OCI-LY7 (cell line): ENCODE results near the gene PDGFD. TPM values are rescaled to one million over a fixed set of nuclear protein-coding genes. Genes with fewer than 3 reads are reported as not detected.

Source experiments
- BruUV-seq: library from RNA; stranded (reverse); fragments of 400-500 nt; replicated peaks from 2 replicates; lab custom pipeline; 2021; lab: Mats Ljungman, UMichigan
- CTCF ChIA-PET: fragments of 300-600 bp; sonication (Branson Sonifier 250); formaldehyde crosslinking; loops from one replicate; lab custom pipeline; 2022; ENCODE audit warnings: antibody characterized with exemption; ENCODE audit not compliant: unreplicated experiment; lab: Charles Lee
- POLR2A ChIA-PET: fragments of 300-600 bp; sonication (Branson Sonifier 250); formaldehyde crosslinking; loops from one replicate; lab custom pipeline; 2022; ENCODE audit warnings: antibody characterized with exemption; lab: Charles Lee
- DNase-seq: peaks from one replicate; pipeline ENCODE4 v3.0.0-alpha.2; 2015; ENCODE audit warnings: low spot score
- H2AFZ ChIP-seq: fragments of 200-600 bp; sonication (generic), shearing (Covaris generic); 2 replicates; pipeline ENCODE4 v1.6.1; 2014; ENCODE audit warnings: mild to moderate bottlenecking, antibody characterized with exemption, low read length, moderate library complexity
- H3K27ac ChIP-seq: fragments of 200-600 bp; sonication (generic); 2 replicates; pipeline ENCODE4 v1.5.1; 2014; ENCODE audit warnings: mixed run types, low read depth, mild to moderate bottlenecking, moderate library complexity, low read length, inconsistent platforms; ENCODE audit not compliant: poor library complexity, severe bottlenecking
- H3K36me3 ChIP-seq: fragments of 200-600 bp; sonication (generic); 2 replicates; pipeline ENCODE4 v1.6.1; 2014; ENCODE audit warnings: mild to moderate bottlenecking, antibody characterized with exemption, low read length, moderate library complexity, mixed read lengths; ENCODE audit not compliant: insufficient read depth
- H3K4me1 ChIP-seq: fragments of 200-600 bp; sonication (generic); 2 replicates; pipeline ENCODE4 v1.5.1; 2014; ENCODE audit warnings: mild to moderate bottlenecking, low read length; ENCODE audit not compliant: insufficient read depth, poor library complexity, severe bottlenecking
- H3K4me2 ChIP-seq: fragments of 200-600 bp; sonication (generic); 2 replicates; pipeline ENCODE4 v1.6.1; 2014; ENCODE audit warnings: mild to moderate bottlenecking, low read length
- H3K4me3 ChIP-seq: fragments of 200-600 bp; sonication (generic); 2 replicates; pipeline ENCODE4 v1.5.1; 2014; ENCODE audit warnings: mild to moderate bottlenecking, low read depth, low read length; ENCODE audit not compliant: poor library complexity, severe bottlenecking
- H3K79me2 ChIP-seq: fragments of 200-600 bp; sonication (generic); 2 replicates; pipeline ENCODE4 v1.6.1; 2016; ENCODE audit warnings: low read depth, mild to moderate bottlenecking, low read length, moderate library complexity, mixed read lengths; ENCODE audit not compliant: insufficient read depth
- H3K9me2 ChIP-seq: fragments of 200-600 bp; sonication (generic); 2 replicates; pipeline ENCODE4 v1.6.1; 2016; ENCODE audit warnings: mild to moderate bottlenecking, low read length, mixed read lengths; ENCODE audit not compliant: insufficient read depth
- H3K9me3 ChIP-seq: fragments of 200-600 bp; sonication (generic); 2 replicates; pipeline ENCODE4 v1.6.1; 2014; ENCODE audit warnings: mild to moderate bottlenecking, mixed run types, low read length, mixed read lengths
- H4K20me1 ChIP-seq: fragments of 200-600 bp; sonication (generic); 2 replicates; pipeline ENCODE4 v1.6.1; 2014; ENCODE audit warnings: mild to moderate bottlenecking, antibody characterized with exemption, low read length, moderate library complexity, mixed read lengths; ENCODE audit not compliant: insufficient read depth
- EZH2phosphoT487 ChIP-seq: fragments of 200-600 bp; sonication (generic); IDR thresholded peaks from 2 replicates; pipeline ENCODE4 v1.6.1; 2018; ENCODE audit warnings: low read depth, borderline replicate concordance, mild to moderate bottlenecking, mixed run types, antibody characterized with exemption, low read length, moderate library complexity, mixed read lengths
- intact Hi-C: fragments of 100-400 bp; cut with micrococcal nuclease; formaldehyde crosslinking; loops from one replicate; pipeline ENCODE4 v1.10.0; 2022; ENCODE audit not compliant: unreplicated experiment
- total RNA-seq, 2 experiments: library from RNA; depleted of rRNA in 1 of 2; stranded (reverse); fragments of >200 nt in 1 of 2; shearing (Covaris generic) in 1 of 2; gene quantifications; 2 replicates each; pipeline ENCODE4 v1.2.3, GENCODE V29; 2014 to 2022
- TF ChIP-seq, protein P1 (sequence below): fragments of 200-600 bp; sonication (generic); conservative IDR thresholded peaks from 2 replicates; pipeline ENCODE4 v1.5.1; 2014; ENCODE audit warnings: mild to moderate bottlenecking, antibody characterized with exemption, low read length, moderate library complexity, mixed read lengths

PDGFD gene
- total RNA-seq, 2 experiments from 2014 or later, result 1.0 to 6.0 TPM

DNA sequence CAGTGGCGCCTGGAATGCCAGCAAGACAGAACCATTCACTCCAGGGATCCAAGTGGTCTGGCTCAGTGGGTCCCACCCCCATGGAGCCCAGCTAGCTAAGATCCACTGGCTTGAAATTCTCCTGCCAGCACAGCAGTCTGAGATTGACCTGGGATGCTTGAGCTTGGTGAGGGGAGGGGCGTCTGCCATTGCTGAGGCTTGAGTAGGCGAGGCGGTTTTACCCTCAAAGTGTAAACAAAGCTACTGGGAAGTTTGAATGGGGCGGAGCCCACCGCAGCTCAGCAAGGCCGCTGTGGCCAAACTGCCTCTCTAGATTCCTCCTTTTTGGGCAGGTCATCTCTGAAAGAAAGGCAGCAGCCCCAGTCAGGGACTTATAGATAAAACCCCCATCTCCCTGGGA lies 253.2 kb downstream of the PDGFD start:
- H2AFZ ChIP-seq, result no peak overlapping the region
- H3K4me3 ChIP-seq, result no peak overlapping the region
- H3K27ac ChIP-seq, result no peak overlapping the region
- H4K20me1 ChIP-seq, result no peaks in the 10 kb centered on the region
- POLR2A ChIA-PET, result interaction anchor here (0.5 to 1.5 kb wide), 2 partner anchors 11 to 271 kb away, joined by 3 read pairs; no protein-coding TSS in a partner anchor
- peaks cover 31% of the 10 kb centered on the region for H3K4me1 ChIP-seq
- no peaks in the 10 kb centered on the region for H3K79me2 ChIP-seq
- TF ChIP-seq EZH2phosphoT487, result no peak
- TF ChIP-seq, protein P1, sequence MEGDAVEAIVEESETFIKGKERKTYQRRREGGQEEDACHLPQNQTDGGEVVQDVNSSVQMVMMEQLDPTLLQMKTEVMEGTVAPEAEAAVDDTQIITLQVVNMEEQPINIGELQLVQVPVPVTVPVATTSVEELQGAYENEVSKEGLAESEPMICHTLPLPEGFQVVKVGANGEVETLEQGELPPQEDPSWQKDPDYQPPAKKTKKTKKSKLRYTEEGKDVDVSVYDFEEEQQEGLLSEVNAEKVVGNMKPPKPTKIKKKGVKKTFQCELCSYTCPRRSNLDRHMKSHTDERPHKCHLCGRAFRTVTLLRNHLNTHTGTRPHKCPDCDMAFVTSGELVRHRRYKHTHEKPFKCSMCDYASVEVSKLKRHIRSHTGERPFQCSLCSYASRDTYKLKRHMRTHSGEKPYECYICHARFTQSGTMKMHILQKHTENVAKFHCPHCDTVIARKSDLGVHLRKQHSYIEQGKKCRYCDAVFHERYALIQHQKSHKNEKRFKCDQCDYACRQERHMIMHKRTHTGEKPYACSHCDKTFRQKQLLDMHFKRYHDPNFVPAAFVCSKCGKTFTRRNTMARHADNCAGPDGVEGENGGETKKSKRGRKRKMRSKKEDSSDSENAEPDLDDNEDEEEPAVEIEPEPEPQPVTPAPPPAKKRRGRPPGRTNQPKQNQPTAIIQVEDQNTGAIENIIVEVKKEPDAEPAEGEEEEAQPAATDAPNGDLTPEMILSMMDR, result no peak
- no TSS peak for BruUV-seq
- DNase-seq, result no peak
- CTCF ChIA-PET, result no interaction called here
- H3K36me3 ChIP-seq, result 0 out of 2 replicates have a peak, but pooled peaks cover 5% of the 10 kb centered on the region
- intact Hi-C loops, result no loop called here
- H3K9me2 ChIP-seq, result no peaks in the 10 kb centered on the region
- no peak overlapping the region for H3K4me2 ChIP-seq
- H3K9me3 ChIP-seq, result no peaks in the 10 kb centered on the region

DNA sequence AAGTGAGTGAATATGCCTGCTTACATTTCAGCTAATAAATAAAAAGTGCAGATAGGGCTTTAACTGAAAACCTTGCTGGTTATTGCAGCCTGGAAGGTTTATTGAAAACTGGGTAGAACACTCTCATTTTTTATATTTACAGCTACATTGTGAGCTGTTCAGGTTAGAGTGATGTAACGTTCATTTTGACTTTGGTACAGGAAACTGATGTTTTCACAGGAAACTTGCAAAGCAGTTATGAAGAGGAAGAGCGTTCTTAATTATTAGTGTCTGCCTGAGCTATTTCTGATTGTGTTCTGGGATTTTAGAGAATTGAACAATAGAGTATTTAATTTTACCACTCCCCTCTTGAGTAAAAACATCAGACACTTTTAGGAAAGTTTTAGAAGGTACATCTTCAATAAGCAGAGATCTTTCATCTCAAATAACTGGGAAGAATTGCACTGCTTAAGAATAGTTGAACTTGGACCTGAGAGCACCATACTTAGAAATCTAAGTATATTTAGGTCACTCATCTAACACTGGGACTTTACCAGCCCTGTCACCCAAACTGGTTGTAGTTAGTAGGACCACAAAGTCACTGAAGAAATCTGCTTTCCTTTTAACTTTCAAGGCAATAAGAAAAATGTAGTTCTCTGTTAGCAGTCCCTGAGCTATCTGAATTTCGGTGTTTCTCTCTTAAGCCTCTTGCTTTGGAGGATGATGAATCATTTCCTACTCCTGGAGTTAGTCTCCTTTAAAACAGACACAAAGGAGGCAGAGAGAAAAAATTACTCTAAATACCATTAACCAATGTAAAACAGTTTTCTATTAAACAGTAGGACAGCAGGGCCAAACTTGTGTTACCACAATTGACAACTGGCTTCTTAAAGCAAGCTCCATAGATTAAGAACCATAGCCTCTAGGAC lies 256.1 kb downstream of the PDGFD start:
- peak overlapping the region; percentile 96 for H2AFZ ChIP-seq
- intact Hi-C loops, result no loop called here
- H3K4me3 ChIP-seq, result peak overlapping the region; percentile 40
- H3K79me2 ChIP-seq, result no peaks in the 10 kb centered on the region
- BruUV-seq, result no TSS peak
- peak; percentile 44 for DNase-seq
- CTCF ChIA-PET, result interaction anchor here (1.0 to 1.8 kb wide), 2 partner anchors 11 to 256 kb away, joined by 3 to 7 read pairs; partner anchors contain the start of gene PDGFD
- H3K4me2 ChIP-seq, result peak overlapping the region; percentile 69
- no peaks in the 10 kb centered on the region for H3K9me3 ChIP-seq
- H3K36me3 ChIP-seq, result 0 out of 2 replicates have a peak, but pooled peaks cover 5% of the 10 kb centered on the region
- no peaks in the 10 kb centered on the region for H3K9me2 ChIP-seq
- POLR2A ChIA-PET, result interaction anchor here (0.5 to 3.9 kb wide), 17 partner anchors 11 to 552 kb away, joined by 3 to 28 read pairs (median 3); partner anchors contain the start of gene PDGFD
- TF ChIP-seq, protein P1, result no peak
- TF ChIP-seq EZH2phosphoT487, result no peak
- peaks cover 57% of the 10 kb centered on the region for H3K4me1 ChIP-seq
- H3K27ac ChIP-seq, result peak overlapping the region; percentile 90
- no peaks in the 10 kb centered on the region for H4K20me1 ChIP-seq
